DND-41 (cell line): ENCODE data around the gene NEDD1.

Experiments used
- ATAC-seq: fragments of 200-7000 bp; cut with Tn5 transposase; 3 replicates; pipeline ENCODE4 v1.9.1; 2021; ENCODE audit warnings: low read depth; ENCODE audit not compliant: insufficient read depth
- DNase-seq: peaks from one replicate; pipeline ENCODE4 v3.0.0-alpha.2; 2020
- H2AFZ ChIP-seq: 2 replicates; pipeline ENCODE4 v1.6.0; 2012; ENCODE audit warnings: low read depth, low read length
- H3K27ac ChIP-seq: 2 replicates; pipeline ENCODE4 v1.5.1; 2012; ENCODE audit warnings: low read length, inconsistent platforms
- H3K27me3 ChIP-seq: fragments of 200-600 bp; sonication (generic); 2 replicates; pipeline ENCODE4 v1.6.0; 2012; ENCODE audit warnings: low read length, mild to moderate bottlenecking, inconsistent platforms; ENCODE audit not compliant: insufficient read depth, poor library complexity
- H3K36me3 ChIP-seq: 2 replicates; pipeline ENCODE4 v1.5.1; 2012; ENCODE audit warnings: low read length, inconsistent platforms; ENCODE audit not compliant: insufficient read depth
- H3K4me1 ChIP-seq: 2 replicates; pipeline ENCODE4 v1.5.1; 2012; ENCODE audit warnings: mild to moderate bottlenecking, low read length; ENCODE audit not compliant: insufficient read depth
- H3K4me2 ChIP-seq: 2 replicates; pipeline ENCODE4 v1.6.0; 2012; ENCODE audit warnings: mild to moderate bottlenecking, moderate library complexity, low read length, inconsistent platforms; ENCODE audit not compliant: insufficient read depth
- H3K4me3 ChIP-seq, 2 experiments: fragments of 200-600 bp in 1 of 2; shearing (Covaris generic) in 1 of 2; 2 replicates each; pipeline ENCODE4 v1.5.1; 2012 to 2016; ENCODE audit warnings: inconsistent platforms in 2 of 2, low read length in 2 of 2, mild to moderate bottlenecking in 2 of 2, low read depth in 1 of 2, moderate library complexity in 1 of 2
- H3K79me2 ChIP-seq: 2 replicates; pipeline ENCODE4 v1.6.0; 2012; ENCODE audit warnings: low read length, inconsistent platforms; ENCODE audit not compliant: insufficient read depth
- H3K9ac ChIP-seq: 2 replicates; pipeline ENCODE4 v1.6.0; 2012; ENCODE audit warnings: low read depth, mild to moderate bottlenecking, inconsistent platforms, low read length, moderate library complexity
- H3K9me3 ChIP-seq: 2 replicates; pipeline ENCODE4 v1.5.1; 2012; ENCODE audit warnings: low read length, moderate library complexity, mild to moderate bottlenecking, inconsistent platforms; ENCODE audit not compliant: insufficient read depth, severe bottlenecking
- H4K20me1 ChIP-seq: 2 replicates; pipeline ENCODE4 v1.6.0; 2012; ENCODE audit warnings: low read length; ENCODE audit not compliant: insufficient read depth
- CTCF ChIP-seq: IDR thresholded peaks from 2 replicates; pipeline ENCODE4 v1.5.1; 2012; ENCODE audit warnings: borderline replicate concordance, low read length, moderate library complexity, mild to moderate bottlenecking; ENCODE audit not compliant: poor library complexity, severe bottlenecking; ENCODE audit errors: extremely low read depth
- EZH2 ChIP-seq: IDR thresholded peaks from 3 replicates; pipeline ENCODE4 v1.6.1; 2012; ENCODE audit warnings: borderline replicate concordance, low read depth, mild to moderate bottlenecking, moderate library complexity, low read length, inconsistent platforms; ENCODE audit not compliant: severe bottlenecking

Gene NEDD1

DNA sequence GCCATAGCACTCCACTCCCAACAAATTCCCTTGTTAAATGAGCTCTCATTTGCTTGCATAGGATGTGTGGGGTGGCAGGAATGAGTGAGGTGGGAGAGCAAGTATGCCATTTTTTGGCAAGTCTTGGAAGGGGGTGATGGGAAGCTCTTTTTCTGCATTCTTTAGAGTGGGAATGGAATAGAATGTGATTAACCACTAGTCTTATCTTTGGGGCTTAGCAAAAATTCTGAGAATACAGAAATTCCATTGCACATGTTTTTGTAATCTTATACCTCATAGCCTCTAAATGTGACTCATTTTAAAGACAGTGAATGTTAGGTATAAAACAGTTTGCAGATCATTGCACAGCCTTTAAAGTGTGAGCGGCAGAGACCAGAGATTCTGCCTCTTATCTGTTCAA lies 28.4 kb upstream of the NEDD1 start:
- Histone ChIP-seq H3K9me3 (no peaks in the 10 kb centered on the region), H3K9ac (no peak overlapping the region), H3K4me3 (no peak overlapping the region), H3K4me1 (no peaks in the 10 kb centered on the region), H3K36me3 (no peaks in the 10 kb centered on the region), H2AFZ (no peak overlapping the region), H3K27ac (no peak overlapping the region), H3K4me2 (no peak overlapping the region), H3K27me3 (no peaks in the 10 kb centered on the region), H4K20me1 (no peaks in the 10 kb centered on the region), H3K79me2 (no peaks in the 10 kb centered on the region)
- TF ChIP-seq EZH2: no peak
- TF ChIP-seq CTCF: no peak
- DNase-seq (no peak), ATAC-seq (no peak)

GRCh38 chr12:96879301-96879700 lies 27.8 kb upstream of the NEDD1 start:
- TF ChIP-seq CTCF: no peak
- no peak for TF ChIP-seq EZH2
- 0 out of 2 replicates have a peak overlapping the region, but pooled peaks have one; percentile 47 for H2AFZ ChIP-seq
- H3K4me1 ChIP-seq: no peaks in the 10 kb centered on the region
- no peak overlapping the region for H3K9ac ChIP-seq
- no peaks in the 10 kb centered on the region for H3K9me3 ChIP-seq
- no peaks in the 10 kb centered on the region for H3K36me3 ChIP-seq
- no peak overlapping the region for H3K4me3 ChIP-seq
- no peak overlapping the region for H3K4me2 ChIP-seq
- ATAC-seq (peak; percentile 22; the same call in 1 of the 3 replicates), DNase-seq (no peak)
- H4K20me1 ChIP-seq: no peaks in the 10 kb centered on the region
- H3K27me3 ChIP-seq: no peaks in the 10 kb centered on the region
- no peak overlapping the region for H3K27ac ChIP-seq
- H3K79me2 ChIP-seq: no peaks in the 10 kb centered on the region

GRCh38 chr12:96880220-96880619 lies 26.8 kb upstream of the NEDD1 start:
- H3K9me3 ChIP-seq: no peaks in the 10 kb centered on the region
- H3K4me1 ChIP-seq: no peaks in the 10 kb centered on the region
- no peak overlapping the region for H2AFZ ChIP-seq
- H3K36me3 ChIP-seq: no peaks in the 10 kb centered on the region
- no peaks in the 10 kb centered on the region for H4K20me1 ChIP-seq
- no peak for TF ChIP-seq EZH2
- TF ChIP-seq CTCF: no peak
- H3K79me2 ChIP-seq: no peaks in the 10 kb centered on the region
- DNase-seq: no peak
- H3K4me3 ChIP-seq: no peak overlapping the region
- H3K4me2 ChIP-seq: no peak overlapping the region
- H3K27ac ChIP-seq: no peak overlapping the region
- no peak for ATAC-seq
- no peaks in the 10 kb centered on the region for H3K27me3 ChIP-seq
- no peak overlapping the region for H3K9ac ChIP-seq

DNA sequence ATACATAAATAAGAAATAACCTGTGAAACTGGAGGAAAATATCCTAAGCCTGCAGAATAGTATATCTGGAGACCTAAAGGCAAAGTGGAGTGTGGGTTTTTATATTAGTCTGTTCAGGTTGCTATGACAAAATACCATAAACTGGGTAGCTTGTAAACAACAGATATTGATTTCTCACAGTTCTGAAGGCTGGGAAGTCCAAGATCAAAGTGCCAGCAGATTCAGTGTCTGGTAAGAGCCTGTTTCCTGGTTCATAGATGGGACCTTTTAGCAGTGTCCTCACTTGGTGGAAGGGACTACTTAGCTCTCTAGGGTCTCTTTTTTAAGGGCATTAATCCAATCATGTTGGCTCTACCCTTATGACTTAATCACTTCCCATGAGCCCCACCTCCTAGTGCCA lies 25.4 kb upstream of the NEDD1 start:
- H2AFZ ChIP-seq: no peak overlapping the region
- no peak for DNase-seq
- no peaks in the 10 kb centered on the region for H3K27me3 ChIP-seq
- no peaks in the 10 kb centered on the region for H3K4me1 ChIP-seq
- H4K20me1 ChIP-seq: no peaks in the 10 kb centered on the region
- H3K79me2 ChIP-seq: no peaks in the 10 kb centered on the region
- no peaks in the 10 kb centered on the region for H3K9me3 ChIP-seq
- TF ChIP-seq EZH2: no peak
- TF ChIP-seq CTCF: no peak
- H3K27ac ChIP-seq: no peak overlapping the region
- no peak for ATAC-seq
- no peak overlapping the region for H3K4me2 ChIP-seq
- H3K9ac ChIP-seq: no peak overlapping the region
- H3K4me3 ChIP-seq: no peak overlapping the region
- no peaks in the 10 kb centered on the region for H3K36me3 ChIP-seq
